ENCODE measurements around the gene TCEAL7.

DNA sequence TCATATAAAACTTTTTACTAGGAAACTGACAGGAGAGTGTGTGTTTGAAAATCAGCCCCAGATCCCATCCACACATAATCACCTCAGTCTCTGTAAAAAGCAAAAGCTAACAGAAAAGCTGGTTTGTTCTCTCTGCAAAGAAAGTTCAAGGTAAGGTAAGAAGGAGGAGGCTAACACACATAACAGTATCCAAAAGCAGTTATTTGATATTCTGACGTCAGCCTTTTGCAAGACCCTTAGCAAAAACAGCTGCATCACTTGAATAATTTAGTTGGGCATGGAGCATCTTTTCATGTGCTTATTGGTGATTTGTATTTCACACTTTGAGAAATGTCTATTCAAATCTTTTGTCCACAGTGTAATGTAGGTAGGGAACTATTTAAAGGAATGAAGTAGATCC is 31.8 kb downstream of the TCEAL7 start:
- TF ChIP-seq CTCF (IDR thresholded peaks at IDR 0.05) (no peak), POLR2A (IDR thresholded peaks at IDR 0.05) (no peak)

All from testis (tissue), 2 donors.